Cerebellar nuclear complex (tissue), 1 donor: ENCODE measurements around the gene FBXL13.

Experiments used
- DNase-seq, 2 experiments: peaks; one replicate each; lab custom pipeline; 2025; lab: John Stamatoyannopoulos, UW

The FBXL13 gene

GRCh38 chr7:102896585-102896984, 178.0 kb downstream of the FBXL13 start:
- no peak for DNase-seq

- DNase-seq: no peak
Measured at GRCh38 chr7:102895602-102896001, 179.0 kb downstream of the FBXL13 start.

GRCh38 chr7:102892631-102893278, 181.8 kb downstream of the FBXL13 start:
- no peak for DNase-seq

GRCh38 chr7:102891693-102892261, 182.8 kb downstream of the FBXL13 start:
- DNase-seq: no peak

- no peak for DNase-seq
Measured at GRCh38 chr7:102890971-102891692, 183.5 kb downstream of the FBXL13 start.

- no peak for DNase-seq
Measured at GRCh38 chr7:102890292-102890970, 184.2 kb downstream of the FBXL13 start.

GRCh38 chr7:102889851-102890250, 184.7 kb downstream of the FBXL13 start:
- no peak for DNase-seq

- no peak for DNase-seq
Measured at GRCh38 chr7:102888561-102889233, 185.9 kb downstream of the FBXL13 start.

GRCh38 chr7:102883098-102883860, 191.3 kb downstream of the FBXL13 start:
- no peak for DNase-seq

GRCh38 chr7:102875700-102876295, 198.8 kb downstream of the FBXL13 start:
- no peak for DNase-seq

GRCh38 chr7:102874966-102875365, 199.6 kb downstream of the FBXL13 start:
- no peak for DNase-seq

- no peak for DNase-seq
Measured at GRCh38 chr7:102874166-102874829, 200.3 kb downstream of the FBXL13 start.

- no peak for DNase-seq
Measured at GRCh38 chr7:102873470-102874165, 201.0 kb downstream of the FBXL13 start.

- DNase-seq: no peak
Measured at GRCh38 chr7:102872460-102872859, 202.1 kb downstream of the FBXL13 start.

- no peak for DNase-seq
Measured at GRCh38 chr7:102869195-102869594, 205.4 kb downstream of the FBXL13 start.

- no peak for DNase-seq
Measured at GRCh38 chr7:102866535-102867215, 207.9 kb downstream of the FBXL13 start.

- DNase-seq: no peak
Measured at GRCh38 chr7:102864958-102865357, 209.6 kb downstream of the FBXL13 start.

- DNase-seq: no peak
Measured at GRCh38 chr7:102860351-102860811, 214.2 kb downstream of the FBXL13 start.

GRCh38 chr7:102859799-102860125, 214.8 kb downstream of the FBXL13 start:
- DNase-seq: no peak
